GM19240 (cell line): ENCODE results near the gene DMD.
"Not testable (repeated sequence)": the region's sequence is repeated elsewhere in the genome, so short reads cannot be mapped to it uniquely, and the experiment has no call there.

Source experiments
- DNase-seq: peaks from one replicate; pipeline ENCODE4 v3.0.0; 2011; ENCODE audit warnings: low spot score; ENCODE audit not compliant: insufficient read length

Gene DMD

DNA sequence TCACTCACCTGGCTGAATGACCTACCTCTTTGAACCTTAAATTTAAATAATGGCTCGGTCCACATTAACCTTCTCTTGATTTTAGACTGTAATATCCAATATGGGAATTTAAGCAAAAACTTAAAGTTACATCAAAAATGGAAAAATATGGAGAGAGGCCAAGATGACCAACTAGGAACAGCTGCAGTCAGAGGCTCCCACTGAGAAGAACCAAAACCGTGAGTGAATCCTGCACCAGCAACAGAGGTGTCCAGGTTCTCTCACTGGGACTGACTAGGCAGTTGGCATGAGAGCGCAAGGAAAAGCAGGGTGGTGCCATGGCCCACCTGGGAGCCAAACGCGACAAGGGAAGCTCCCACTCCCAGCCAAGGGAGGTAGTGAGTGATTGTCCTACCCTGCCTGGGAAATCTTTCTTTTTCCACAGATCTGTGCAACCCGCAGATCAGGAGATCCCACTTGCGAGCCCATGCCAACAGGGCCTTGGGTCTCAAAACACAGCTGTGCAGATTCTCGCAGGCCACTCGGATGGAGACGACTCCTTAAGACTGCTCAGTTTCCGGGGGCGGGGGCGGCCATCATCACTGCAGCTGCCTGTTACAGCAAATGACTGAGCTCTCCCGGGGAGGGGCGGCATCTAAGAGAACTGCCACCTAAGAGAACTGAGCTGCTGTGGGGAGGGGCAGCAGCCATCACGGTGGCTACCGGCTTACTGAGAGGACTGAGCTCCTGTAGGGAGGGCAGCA lies 343.4 kb downstream of the DMD start:
- DNase-seq: no peak

DNA sequence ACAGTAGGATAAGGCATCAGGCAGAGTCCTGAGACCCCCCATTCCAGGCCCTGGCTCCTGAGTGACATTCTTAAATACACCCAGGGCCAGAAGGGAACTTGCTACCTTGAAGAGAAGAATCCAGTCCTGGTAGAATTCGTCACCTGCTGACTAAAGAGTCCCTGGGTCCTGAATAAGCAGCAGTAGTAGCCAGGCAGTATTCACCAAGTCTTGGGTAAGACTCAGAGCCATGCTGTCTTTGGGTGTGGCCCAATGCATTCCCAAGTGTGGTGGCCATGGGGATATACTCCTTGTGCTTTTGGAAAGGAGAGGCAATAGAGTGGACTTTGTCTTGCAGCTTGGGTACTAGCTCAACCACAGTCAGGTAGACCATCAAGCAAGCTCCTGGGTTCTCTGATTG lies 359.1 kb downstream of the DMD start:
- no peak for DNase-seq

DNA sequence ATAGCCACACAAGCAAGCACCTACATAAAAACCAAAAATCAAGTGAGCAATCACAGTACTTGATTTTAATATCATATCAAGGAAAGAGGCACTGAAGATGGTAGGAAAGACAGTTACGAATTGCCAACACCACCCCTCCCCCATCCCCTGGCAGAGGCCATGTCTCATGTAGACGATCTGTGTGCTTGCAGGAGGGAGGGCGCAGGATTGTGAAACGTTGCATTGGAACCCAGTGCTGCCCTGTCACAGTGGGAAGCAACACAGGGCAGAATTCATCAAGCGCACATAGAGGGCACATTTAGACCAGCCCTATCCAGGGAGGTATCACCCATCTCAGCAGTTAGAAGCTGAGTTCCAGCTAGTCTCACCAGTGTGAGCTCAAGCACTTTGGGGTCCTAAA lies 359.8 kb downstream of the DMD start:
- DNase-seq: no peak

DNA sequence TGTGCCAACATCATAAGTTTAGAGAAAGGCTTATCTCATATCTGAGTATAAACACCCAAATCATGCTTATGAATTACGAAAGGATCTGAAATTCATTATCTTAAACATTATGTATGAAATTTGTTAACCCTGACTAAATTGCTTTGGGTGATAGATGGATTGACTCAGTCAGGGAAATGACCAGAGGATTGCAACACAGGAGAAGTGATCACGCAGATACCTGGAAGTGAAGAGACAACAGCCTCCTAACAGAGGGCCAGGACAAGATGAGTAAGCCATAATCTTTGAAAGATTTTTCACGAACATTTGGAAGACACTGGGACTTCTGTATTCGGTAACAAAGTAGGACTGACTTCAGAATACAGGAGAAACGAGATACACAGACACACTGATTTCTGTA lies 363.4 kb downstream of the DMD start:
- DNase-seq: no peak

DNA sequence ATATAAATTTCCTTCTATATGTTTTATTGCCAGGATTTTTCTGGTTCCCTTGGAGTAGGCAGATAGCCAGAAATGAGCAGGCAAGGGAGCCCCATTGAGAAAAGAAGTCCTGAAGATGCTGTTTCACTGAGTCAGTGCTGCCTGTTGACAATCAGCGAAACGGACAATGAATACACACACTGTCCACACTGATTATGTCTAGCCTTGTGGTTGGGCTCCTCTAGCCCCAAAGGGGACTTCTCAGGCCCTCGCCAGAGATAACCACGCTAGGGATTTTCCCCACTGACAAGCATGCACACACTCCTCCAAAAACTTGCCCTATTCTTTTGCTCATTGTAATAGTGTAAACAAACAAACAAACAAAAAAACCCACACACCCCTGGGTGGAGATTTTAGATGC lies 369.3 kb downstream of the DMD start:
- DNase-seq: no peak

DNA sequence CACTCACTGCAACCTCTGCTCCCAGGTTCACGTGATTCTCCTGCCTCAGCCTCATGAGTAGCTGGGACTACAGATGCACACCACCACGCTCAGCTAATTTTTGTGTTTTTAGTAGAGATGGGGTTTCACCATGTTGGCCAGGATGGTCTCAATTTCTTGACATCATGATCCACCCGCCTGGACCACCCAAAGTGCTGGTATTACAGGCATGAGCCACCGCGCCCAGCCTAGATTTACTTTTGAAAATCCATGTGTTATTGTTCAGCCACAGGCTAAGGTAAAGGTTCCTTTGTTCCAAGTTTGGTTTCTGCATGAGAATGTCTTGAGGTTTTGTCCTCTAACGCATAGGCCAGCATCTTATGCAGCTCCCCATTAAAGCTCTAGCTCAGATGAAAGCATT lies 371.6 kb downstream of the DMD start:
- DNase-seq: no peak

DNA sequence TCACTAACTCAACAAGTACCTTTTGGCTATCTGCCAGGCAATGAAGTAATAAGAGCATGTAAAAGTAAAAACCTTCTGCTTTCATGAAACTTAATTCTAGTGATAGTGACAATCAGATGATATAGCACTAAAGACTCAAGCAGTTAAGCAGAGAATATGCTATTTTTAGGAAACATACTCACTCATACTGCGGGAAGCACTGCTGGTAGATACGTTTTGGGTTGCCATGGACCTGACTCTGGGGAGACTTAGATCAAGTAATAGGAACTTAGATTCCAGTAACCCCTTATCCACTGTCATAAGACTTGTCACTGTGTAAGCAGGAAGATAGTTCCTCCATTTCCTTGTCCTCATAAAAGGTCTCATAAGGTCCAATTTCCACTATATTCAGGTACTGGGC lies 386.3 kb downstream of the DMD start:
- DNase-seq: no peak

DNA sequence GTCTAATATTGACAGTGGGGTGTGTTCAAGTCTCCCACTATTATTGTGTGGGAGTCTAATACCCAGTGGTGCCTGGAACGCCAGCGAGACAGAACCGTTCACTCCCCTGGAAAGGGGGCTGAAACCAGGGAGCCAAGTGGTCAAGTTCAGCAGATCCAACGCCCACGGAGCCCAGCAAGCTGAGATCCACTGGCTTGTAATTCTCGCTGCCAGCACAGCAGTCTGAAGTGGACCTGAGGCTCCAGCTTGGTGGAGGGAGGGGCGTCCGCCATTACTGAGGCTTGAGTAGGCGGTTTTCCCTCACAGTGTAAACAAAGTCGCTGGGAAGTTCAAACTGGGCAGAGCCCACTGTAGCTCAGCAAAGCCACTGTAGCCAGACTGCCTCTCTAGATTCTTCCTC lies 407.3 kb downstream of the DMD start:
- no peak for DNase-seq

DNA sequence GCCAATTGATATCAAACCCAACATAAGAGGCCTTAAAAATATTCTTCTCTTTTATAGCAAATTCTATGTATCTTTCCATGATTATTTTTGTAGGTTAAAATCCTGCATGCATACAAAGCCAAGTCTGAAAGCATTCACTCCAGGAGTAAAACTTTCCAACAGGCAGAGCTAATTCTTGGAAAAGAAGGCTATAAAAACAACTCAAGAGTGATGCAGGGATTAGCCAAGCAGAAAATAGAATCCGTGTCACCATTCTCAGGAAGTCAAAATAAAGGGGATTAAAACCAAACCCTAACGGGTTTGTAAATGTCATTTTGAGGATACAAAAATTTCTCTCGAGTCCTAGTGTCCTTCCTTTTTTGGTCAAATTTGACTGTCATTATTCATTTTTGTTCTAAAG lies 412.4 kb downstream of the DMD start:
- no peak for DNase-seq

DNA sequence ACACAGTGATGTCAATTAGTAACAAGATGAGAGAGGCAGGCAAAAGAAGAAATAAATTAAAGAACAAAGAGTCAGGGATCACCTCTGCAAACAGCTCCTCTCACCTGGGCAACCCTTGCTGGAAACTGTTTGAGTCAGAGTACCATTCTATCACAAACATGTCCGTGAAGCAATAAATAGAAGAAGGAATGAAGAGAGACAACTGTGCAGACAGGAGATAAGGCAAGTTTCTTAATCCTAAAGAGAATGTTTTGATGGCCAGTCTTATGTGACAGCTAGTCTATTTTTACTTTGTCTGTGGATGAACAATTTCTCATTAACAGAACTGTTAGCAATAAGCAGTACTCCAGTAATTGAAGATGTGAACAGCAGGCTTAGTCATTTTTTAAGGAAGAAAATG lies 422.4 kb downstream of the DMD start:
- no peak for DNase-seq

DNA sequence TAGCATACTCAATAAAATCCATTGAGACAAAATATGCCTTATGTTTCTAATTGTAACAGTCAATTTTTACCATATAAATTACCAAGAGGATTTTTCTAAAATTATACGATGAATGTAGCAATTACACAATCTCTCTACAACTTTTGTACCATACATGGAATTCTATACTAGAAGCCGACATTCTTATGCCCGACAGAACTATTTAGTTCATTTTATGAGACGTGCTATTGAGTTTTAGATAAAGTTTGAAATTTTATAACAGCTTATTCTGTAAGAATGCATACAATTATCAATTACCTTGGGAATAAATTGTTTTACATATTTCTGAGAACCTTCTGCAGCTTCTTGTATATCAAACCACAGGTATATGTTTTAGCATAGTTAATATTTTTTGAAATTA lies 431.2 kb downstream of the DMD start:
- no peak for DNase-seq

DNA sequence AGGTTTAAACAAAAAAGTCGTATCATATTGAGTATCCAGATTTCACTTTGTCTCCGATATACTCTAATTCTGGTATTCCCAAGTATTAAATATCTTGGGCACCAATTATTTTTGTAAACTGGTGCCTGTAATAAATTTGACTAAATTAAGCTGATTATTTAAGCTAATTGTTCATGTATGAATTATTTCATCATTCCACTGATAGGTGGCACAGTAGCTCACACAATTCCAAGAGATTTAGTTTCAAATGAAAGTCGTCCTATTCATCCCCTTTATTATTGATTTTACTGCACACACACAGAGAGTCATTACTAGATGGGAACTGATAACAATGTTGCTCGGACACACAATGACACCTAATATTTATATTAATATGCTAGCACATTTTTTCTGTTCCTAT lies 432.4 kb downstream of the DMD start:
- DNase-seq: no peak

DNA sequence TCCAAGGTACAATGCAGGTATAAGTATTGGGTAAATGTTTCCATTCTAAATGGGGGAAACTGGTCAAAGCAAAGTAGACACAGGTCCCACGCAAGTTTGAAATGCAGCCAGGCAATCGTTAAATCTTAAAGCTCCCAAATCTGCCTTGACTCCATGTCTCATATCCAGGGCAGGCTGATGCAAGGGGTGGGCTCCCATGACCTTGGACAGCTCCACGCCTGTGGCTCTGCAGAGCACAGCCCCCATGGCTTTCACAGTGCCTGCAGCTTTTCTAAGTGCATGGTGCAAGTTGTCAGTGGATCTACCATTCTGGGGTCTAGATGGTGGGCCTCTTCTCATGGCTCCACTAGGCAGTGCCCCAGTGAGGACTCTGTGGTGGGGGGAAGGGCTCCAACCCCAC lies 436.4 kb downstream of the DMD start:
- no peak for DNase-seq

DNA sequence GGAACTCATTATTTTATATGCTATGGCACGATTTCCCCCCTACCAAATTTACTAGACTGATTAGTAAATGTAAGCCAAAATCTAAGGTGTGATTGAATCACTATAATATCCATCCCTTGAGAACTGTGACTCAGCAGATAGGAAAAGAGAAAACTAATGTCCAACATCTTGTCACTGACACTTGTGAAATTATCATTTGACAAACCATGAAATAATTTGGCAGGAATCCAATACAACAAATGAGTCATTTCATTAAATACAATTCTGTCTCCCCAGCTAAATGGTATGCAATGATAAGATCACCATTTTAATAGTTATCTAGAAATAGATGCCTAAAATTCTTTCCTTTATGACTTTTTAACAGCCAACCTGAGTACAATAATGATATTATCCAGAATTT lies 462.3 kb downstream of the DMD start:
- no peak for DNase-seq

DNA sequence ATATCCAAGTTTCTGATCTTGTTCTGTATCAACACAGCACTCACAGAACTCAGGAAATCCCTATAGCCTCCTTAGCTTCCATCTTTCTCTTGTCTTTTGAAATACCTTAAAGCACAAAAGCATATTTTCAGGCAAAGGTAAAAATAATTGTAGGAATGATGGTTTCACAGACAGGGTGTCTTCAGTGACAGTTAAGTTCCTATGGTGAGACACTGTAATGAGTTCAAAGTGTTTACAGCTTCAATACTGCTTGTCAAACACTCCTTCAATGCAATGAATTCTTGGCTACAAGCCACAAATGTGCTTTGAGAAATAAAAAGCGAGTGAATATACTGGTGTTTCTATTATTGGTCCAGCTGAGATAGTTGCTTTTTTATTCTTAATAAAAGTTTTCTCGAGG lies 466.0 kb downstream of the DMD start:
- DNase-seq: no peak

DNA sequence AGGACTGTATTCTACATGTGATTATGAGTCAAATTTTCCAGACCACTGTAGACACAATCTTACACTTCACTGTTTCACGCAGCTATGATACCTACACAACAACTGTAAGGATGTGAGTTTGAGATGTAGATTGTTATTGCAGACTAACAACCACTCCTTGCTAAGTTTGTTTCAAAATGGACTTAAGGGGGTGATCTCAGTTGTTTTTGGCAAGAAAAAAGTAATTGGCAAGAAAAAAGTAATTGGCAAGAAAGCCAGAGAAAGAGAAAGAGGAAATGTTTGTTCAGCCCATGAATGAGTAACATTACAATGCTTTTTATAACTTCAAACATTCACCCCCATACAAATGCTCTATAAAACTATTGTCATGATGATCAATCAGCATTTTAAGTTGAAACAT lies 466.4 kb downstream of the DMD start:
- DNase-seq: no peak

DNA sequence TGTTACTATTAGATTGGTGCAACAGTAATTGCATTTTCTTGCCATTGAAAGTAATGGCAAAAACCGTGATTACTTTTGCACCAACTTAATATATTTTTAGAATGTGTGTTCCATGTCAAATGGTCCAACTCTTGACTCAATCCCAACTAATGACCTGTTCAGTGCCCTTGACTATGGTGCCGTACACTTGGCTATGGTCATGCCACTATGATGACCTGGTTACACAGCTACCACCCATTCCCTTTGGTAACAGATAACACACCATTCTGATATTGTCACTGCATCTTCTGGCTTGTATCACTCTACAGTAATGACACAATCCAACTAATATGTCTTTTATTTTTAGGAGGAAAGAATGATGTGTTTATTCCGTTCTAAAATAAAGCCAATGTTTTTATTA lies 469.4 kb downstream of the DMD start:
- DNase-seq: no peak

DNA sequence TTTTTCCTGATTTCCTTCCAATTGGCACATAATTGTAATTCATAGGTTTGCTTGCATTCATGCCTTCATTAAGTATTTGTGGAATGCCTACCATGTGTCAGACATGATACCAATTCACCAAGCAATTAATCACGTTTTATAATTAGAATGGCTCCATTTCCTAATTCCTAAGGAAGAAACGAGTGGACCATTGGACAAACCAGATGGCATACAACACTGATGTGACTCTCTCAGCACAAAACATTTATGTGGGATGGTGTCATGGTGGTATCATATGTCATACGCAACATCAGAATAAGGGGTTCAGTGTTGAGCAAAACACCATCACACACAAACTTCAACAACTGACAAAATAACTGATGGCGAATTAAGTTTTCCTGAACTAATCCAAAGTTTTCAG lies 502.8 kb downstream of the DMD start:
- DNase-seq: no peak

DNA sequence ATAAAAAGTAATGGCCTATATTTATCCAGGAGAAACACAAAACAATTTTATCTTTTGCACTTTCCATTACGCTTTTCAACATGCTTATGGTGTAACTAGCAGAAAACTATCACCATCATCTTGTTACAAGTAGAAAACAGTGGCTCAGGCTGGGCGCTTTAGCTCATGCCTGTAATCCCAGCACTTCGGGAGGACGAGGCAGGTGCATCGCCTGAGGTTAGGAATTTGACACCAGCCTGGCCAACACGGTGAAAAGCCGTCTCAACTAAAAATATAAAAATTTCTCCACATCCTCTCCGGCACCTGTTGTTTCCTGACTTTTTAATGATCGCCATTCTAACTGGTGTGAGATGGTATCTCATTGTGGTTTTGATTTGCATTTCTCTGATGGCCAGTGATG lies 506.0 kb downstream of the DMD start:
- DNase-seq: not testable (repeated sequence)

DNA sequence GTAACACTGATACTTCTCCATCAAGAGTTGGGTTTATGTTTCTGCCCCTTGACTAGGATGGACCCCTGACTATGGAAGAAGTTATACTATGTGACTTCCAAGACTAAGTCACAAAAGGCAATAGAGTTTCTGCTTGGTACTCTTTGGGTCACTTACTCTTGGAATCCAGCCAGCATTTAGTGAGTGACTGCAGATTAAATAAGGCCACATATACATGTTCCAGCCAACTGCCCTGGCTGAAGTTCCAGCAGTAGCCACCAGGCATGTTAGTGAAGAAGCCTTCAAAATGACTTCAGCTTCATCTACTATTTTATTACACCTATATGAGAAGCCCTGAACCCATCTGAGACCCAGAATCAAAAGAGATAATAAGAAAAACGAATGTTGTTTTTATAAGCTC lies 524.0 kb downstream of the DMD start:
- DNase-seq: no peak

DNA sequence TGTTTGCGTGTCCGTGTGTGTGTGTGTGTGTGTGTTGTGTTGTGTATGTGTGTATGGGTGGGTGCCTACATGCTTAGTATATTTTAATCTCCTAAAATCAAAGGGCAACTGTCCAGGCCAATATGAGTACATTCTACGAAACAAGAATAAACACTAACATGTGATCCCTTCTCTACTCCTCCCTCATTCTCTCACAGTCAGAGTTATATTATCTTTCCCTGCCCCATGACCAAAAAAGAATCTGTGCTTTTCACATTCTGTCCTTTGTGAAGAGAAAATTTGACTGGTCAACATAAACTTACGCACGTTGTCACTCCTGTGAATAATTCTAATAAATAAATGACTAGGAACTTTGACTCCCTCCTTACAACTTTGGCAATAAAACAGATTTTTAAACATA lies 532.9 kb downstream of the DMD start:
- no peak for DNase-seq

DNA sequence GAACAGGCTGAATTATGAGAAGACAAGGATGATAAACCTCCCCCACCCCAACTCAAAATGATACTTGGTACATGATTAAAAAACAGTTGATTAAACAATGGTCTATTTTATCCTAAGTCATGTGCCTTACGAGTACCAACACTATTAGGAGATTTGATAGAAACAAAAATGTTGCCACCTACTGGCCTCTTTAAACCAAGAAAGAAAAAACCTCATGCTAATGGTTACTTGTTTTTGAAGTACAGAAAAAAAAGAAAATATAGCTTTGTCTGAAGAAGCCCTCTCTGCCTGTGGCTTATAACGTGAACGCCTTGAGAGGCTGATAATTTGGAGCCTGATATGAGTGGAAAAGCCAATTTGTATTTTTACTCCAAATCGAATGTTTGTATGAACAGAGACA lies 538.2 kb downstream of the DMD start:
- DNase-seq: no peak

DNA sequence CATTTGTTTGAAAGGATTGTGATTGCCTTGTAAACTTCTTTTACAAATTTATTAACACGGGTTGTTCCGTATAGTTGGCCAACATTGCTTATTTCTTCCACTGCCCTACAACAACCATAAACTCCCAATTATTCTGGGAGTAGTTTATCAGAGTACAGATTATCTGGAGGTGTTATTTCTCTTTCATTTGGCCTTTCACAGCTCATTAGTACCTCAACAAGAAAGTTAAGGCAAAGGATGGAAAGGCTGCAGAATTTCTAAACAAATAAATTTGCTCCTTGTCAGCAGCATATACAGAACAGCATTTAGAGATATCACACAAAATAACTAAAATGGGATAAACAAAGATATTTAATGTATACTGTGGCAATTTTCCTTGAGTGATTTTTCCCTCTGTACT lies 548.8 kb downstream of the DMD start:
- DNase-seq: no peak
